GM11168 (cell line): Measurements from ENCODE around the gene SEMA7A.

Experiments
- in situ Hi-C: fragments of 300-500 bp; cut with MboI; formaldehyde crosslinking; loops from one replicate; pipeline ENCODE4 v1.12.0; 2022; ENCODE audit warnings: low sequenced_read_pairs; ENCODE audit not compliant: unreplicated experiment

The SEMA7A gene

GRCh38 chr15:74376825-74377581 is 56.8 kb downstream of the SEMA7A start:
- in situ Hi-C loops: loop anchor here (10.0 kb wide), 2 partner anchors 248 to 458 kb away; no protein-coding TSS in a partner anchor

GRCh38 chr15:74376226-74376625 is 57.5 kb downstream of the SEMA7A start:
- in situ Hi-C loops: loop anchor here (10.0 kb wide), 2 partner anchors 249 to 459 kb away; no protein-coding TSS in a partner anchor

- in situ Hi-C loops: loop anchor here (10.0 kb wide), 2 partner anchors 250 to 460 kb away; no protein-coding TSS in a partner anchor
Observed at GRCh38 chr15:74375303-74375693, 58.5 kb downstream of the SEMA7A start.

- in situ Hi-C loops: loop anchor here (10.0 to 25.0 kb wide), 3 partner anchors 250 to 460 kb away; no protein-coding TSS in a partner anchor
Observed at GRCh38 chr15:74374648-74375302, 59.0 kb downstream of the SEMA7A start.

- in situ Hi-C loops: loop anchor here (10.0 to 25.0 kb wide), 3 partner anchors 251 to 461 kb away; no protein-coding TSS in a partner anchor
Observed at GRCh38 chr15:74373731-74374647, 59.8 kb downstream of the SEMA7A start.

GRCh38 chr15:74373056-74373650 is 60.6 kb downstream of the SEMA7A start:
- in situ Hi-C loops: loop anchor here (10.0 to 25.0 kb wide), 3 partner anchors 252 to 462 kb away; no protein-coding TSS in a partner anchor

- in situ Hi-C loops: loop anchor here (10.0 to 25.0 kb wide), 3 partner anchors 254 to 464 kb away; no protein-coding TSS in a partner anchor
Observed at GRCh38 chr15:74370471-74370870, 63.3 kb downstream of the SEMA7A start.

GRCh38 chr15:74369756-74370155 is 64.0 kb downstream of the SEMA7A start:
- in situ Hi-C loops: loop anchor here (10.0 to 25.0 kb wide), 3 partner anchors 255 to 465 kb away; no protein-coding TSS in a partner anchor

- in situ Hi-C loops: loop anchor here (25.0 kb wide), 1 partner anchor 393 kb away; no protein-coding TSS in a partner anchor
Observed at GRCh38 chr15:74369084-74369745, 64.5 kb downstream of the SEMA7A start.

- in situ Hi-C loops: loop anchor here (25.0 kb wide), 1 partner anchor 394 kb away; no protein-coding TSS in a partner anchor
Observed at GRCh38 chr15:74368121-74368520, 65.6 kb downstream of the SEMA7A start.

GRCh38 chr15:74367296-74367854 is 66.4 kb downstream of the SEMA7A start, which contains the start of gene CYP11A1:
TSS of gene CYP11A1 (minus strand) at chr15:74367646. CDS start at chr15:74367585, 61 bp downstream.
- in situ Hi-C loops: loop anchor here (25.0 kb wide), 1 partner anchor 395 kb away; no protein-coding TSS in a partner anchor

- in situ Hi-C loops: loop anchor here (25.0 kb wide), 1 partner anchor 396 kb away; no protein-coding TSS in a partner anchor
Observed at GRCh38 chr15:74365598-74366445, 67.9 kb downstream of the SEMA7A start.

GRCh38 chr15:74364936-74365597 is 68.7 kb downstream of the SEMA7A start:
- in situ Hi-C loops: loop anchor here (25.0 kb wide), 1 partner anchor 397 kb away; no protein-coding TSS in a partner anchor

- in situ Hi-C loops: loop anchor here (25.0 kb wide), 1 partner anchor 400 kb away; no protein-coding TSS in a partner anchor
Observed at GRCh38 chr15:74362482-74362881, 71.3 kb downstream of the SEMA7A start.

- in situ Hi-C loops: loop anchor here (25.0 kb wide), 1 partner anchor 401 kb away; no protein-coding TSS in a partner anchor
Observed at GRCh38 chr15:74360855-74361254, 72.9 kb downstream of the SEMA7A start.

GRCh38 chr15:74359376-74359775 is 74.4 kb downstream of the SEMA7A start:
- in situ Hi-C loops: loop anchor here (25.0 kb wide), 1 partner anchor 403 kb away; no protein-coding TSS in a partner anchor
